Karpas-422 (cell line): ENCODE data around the gene AP4B1. TPM values are rescaled to one million over a fixed set of nuclear protein-coding genes. Genes with fewer than 3 reads are reported as not detected.

Source experiments
- total RNA-seq: library from RNA; depleted of rRNA; stranded (reverse); fragments of >200 nt; shearing (Covaris generic); gene quantifications from 2 replicates; pipeline ENCODE4 v1.2.3, GENCODE V29; 2014; ENCODE audit warnings: low replicate concordance; rRNA removed

AP4B1 gene
- total RNA-seq, 1 experiment from 2014 or later: 35.3 TPM

Other genes starting within 250 kb of the AP4B1 start
- gene PHTF1, start 145.3 kb downstream of the AP4B1 start, total RNA-seq: 45.1 and 53.1 TPM in 2 replicates
- 15.0 and 23.2 TPM in 2 replicates for gene RSBN1, start 92.3 kb downstream of the AP4B1 start, total RNA-seq
- 22.8 and 43.3 TPM in 2 replicates for gene PTPN22, start 33.1 kb downstream of the AP4B1 start, total RNA-seq
- 0.48 and 1.0 TPM in 2 replicates for gene BCL2L15, start 17.2 kb downstream of the AP4B1 start, total RNA-seq
- 7.6 and 11.3 TPM in 2 replicates for gene DCLRE1B, start 527 bp upstream of the AP4B1 start, total RNA-seq
- 25.7 and 36.0 TPM in 2 replicates for gene HIPK1, start 24.5 kb upstream of the AP4B1 start, total RNA-seq
- gene OLFML3, start 74.7 kb upstream of the AP4B1 start, total RNA-seq: 0.18 and 0.26 TPM in 2 replicates
- gene SYT6, start 249.1 kb upstream of the AP4B1 start, total RNA-seq: not detected in 2 replicates